GM21515 (cell line): ENCODE measurements around the gene HINT3.
"Not testable (repeated sequence)": the region's sequence is repeated elsewhere in the genome, so short reads cannot be mapped to it uniquely, and the experiment has no call there.

Experiments used
- ATAC-seq: cut with Tn5 transposase; IDR thresholded peaks from one replicate; pipeline ENCODE4 v1.9.1; 2021; ENCODE audit not compliant: unreplicated experiment

Gene HINT3

GRCh38 chr6:125956506-125957390, at the start of gene HINT3:
HINT3 (plus strand) TSS chr6:125956770; CDS start chr6:125956978, 208 bp downstream.
- peak; percentile 92 for ATAC-seq

GRCh38 chr6:125910527-125910926, 46.0 kb upstream of the HINT3 start:
- ATAC-seq = peak; percentile 99

GRCh38 chr6:125911051-125911451, 45.5 kb upstream of the HINT3 start:
- not testable (repeated sequence) for ATAC-seq

- ATAC-seq = not testable (repeated sequence)
Observed at GRCh38 chr6:125912430-125912829, 44.1 kb upstream of the HINT3 start.

- no peak for ATAC-seq
Observed at GRCh38 chr6:125913145-125913544, 43.4 kb upstream of the HINT3 start.

GRCh38 chr6:125913864-125914351, 42.7 kb upstream of the HINT3 start:
- ATAC-seq = no peak

GRCh38 chr6:125918230-125918629, 38.3 kb upstream of the HINT3 start:
- no peak for ATAC-seq

- ATAC-seq = peak; percentile 98
Observed at GRCh38 chr6:125918681-125919566, 37.6 kb upstream of the HINT3 start.

- ATAC-seq = no peak
Observed at GRCh38 chr6:125919618-125920017, 37.0 kb upstream of the HINT3 start.

- ATAC-seq = no peak
Observed at GRCh38 chr6:125922322-125922860, 34.2 kb upstream of the HINT3 start.

GRCh38 chr6:125923366-125923877, 33.1 kb upstream of the HINT3 start:
- no peak for ATAC-seq

GRCh38 chr6:125924169-125924568, 32.4 kb upstream of the HINT3 start:
- no peak for ATAC-seq

- ATAC-seq = no peak
Observed at GRCh38 chr6:125924697-125925358, 31.7 kb upstream of the HINT3 start.

GRCh38 chr6:125926711-125927110, 29.9 kb upstream of the HINT3 start:
- no peak for ATAC-seq

- no peak for ATAC-seq
Observed at GRCh38 chr6:125927761-125928160, 28.8 kb upstream of the HINT3 start.

- no peak for ATAC-seq
Observed at GRCh38 chr6:125930765-125931418, 25.7 kb upstream of the HINT3 start.

GRCh38 chr6:125931733-125932450, 24.7 kb upstream of the HINT3 start:
- no peak for ATAC-seq

- ATAC-seq = no peak
Observed at GRCh38 chr6:125932451-125932795, 24.1 kb upstream of the HINT3 start.

- ATAC-seq = not testable (repeated sequence)
Observed at GRCh38 chr6:125935520-125935919, 21.1 kb upstream of the HINT3 start.
